A673 (cell line): ENCODE measurements around the gene KLK15. TPM values are rescaled to one million over a fixed set of nuclear protein-coding genes. Genes with fewer than 3 reads are reported as not detected.
"Not testable (repeated sequence)": the region's sequence is repeated elsewhere in the genome, so short reads cannot be mapped to it uniquely, and the experiment has no call there.

Source experiments
- BruUV-seq: library from RNA; stranded (reverse); fragments of 400-500 nt; replicated peaks from 2 replicates; lab custom pipeline; 2021; lab: Mats Ljungman, UMichigan
- CTCF ChIA-PET: fragments of 300-600 bp; sonication (Branson Sonifier 250); formaldehyde crosslinking; loops from one replicate; lab custom pipeline; 2022; ENCODE audit warnings: antibody characterized with exemption; lab: Charles Lee
- POLR2A ChIA-PET: fragments of 300-600 bp; sonication (Branson Sonifier 250); formaldehyde crosslinking; loops from one replicate; lab custom pipeline; 2022; ENCODE audit warnings: antibody characterized with exemption; ENCODE audit not compliant: low non-redundant PET; lab: Charles Lee
- DNase-seq: peaks from one replicate; pipeline ENCODE4 v3.0.0-alpha.2; 2015; ENCODE audit warnings: low spot score
- H3K27ac ChIP-seq: fragments of 200-600 bp; sonication (generic); 2 replicates; pipeline ENCODE4 v1.5.1; 2016; ENCODE audit warnings: mixed run types, low read depth, mild to moderate bottlenecking, mixed read lengths, antibody characterized with exemption, low read length; ENCODE audit not compliant: poor library complexity, severe bottlenecking
- H3K27me3 ChIP-seq: fragments of 200-600 bp; sonication (generic); replicated peaks from 2 replicates; pipeline ENCODE4 v1.6.1; 2017; ENCODE audit warnings: mixed run types, low read depth, mild to moderate bottlenecking, mixed read lengths, antibody characterized with exemption, low read length; ENCODE audit not compliant: insufficient read depth, poor library complexity
- H3K36me3 ChIP-seq: fragments of 200-600 bp; sonication (generic); 2 replicates; pipeline ENCODE4 v1.6.1; 2016; ENCODE audit warnings: mixed run types, mild to moderate bottlenecking, mixed read lengths, antibody characterized with exemption, low read length; ENCODE audit not compliant: insufficient read depth, poor library complexity, severe bottlenecking
- H3K4me1 ChIP-seq: fragments of 200-600 bp; sonication (generic); 2 replicates; pipeline ENCODE4 v1.6.1; 2017; ENCODE audit warnings: mixed run types, mild to moderate bottlenecking, mixed read lengths, antibody characterized with exemption, low read length; ENCODE audit not compliant: insufficient read depth, poor library complexity, severe bottlenecking
- H3K4me3 ChIP-seq: fragments of 200-600 bp; sonication (generic); 2 replicates; pipeline ENCODE4 v1.5.1; 2016; ENCODE audit warnings: low read depth, mixed run types, mild to moderate bottlenecking, mixed read lengths, low read length; ENCODE audit not compliant: poor library complexity, severe bottlenecking
- H3K9me3 ChIP-seq: fragments of 200-600 bp; sonication (generic); 2 replicates; pipeline ENCODE4 v1.6.1; 2016; ENCODE audit warnings: mixed run types, low read depth, mild to moderate bottlenecking, mixed read lengths, antibody characterized with exemption, low read length; ENCODE audit not compliant: poor library complexity, severe bottlenecking
- CTCF ChIP-seq: fragments of 300-800, 200-600 bp; sonication (generic); conservative IDR thresholded peaks from 2 replicates; pipeline ENCODE4 v1.5.1; 2017; ENCODE audit warnings: low read depth, mild to moderate bottlenecking, antibody characterized with exemption, low read length, moderate library complexity, mixed read lengths
- EZH2 ChIP-seq: fragments of 200-600 bp; sonication (generic); IDR thresholded peaks from 2 replicates; pipeline ENCODE4 v1.6.1; 2017; ENCODE audit warnings: borderline replicate concordance, low read depth, mild to moderate bottlenecking, mixed read lengths, antibody characterized with exemption, low read length; ENCODE audit not compliant: poor library complexity, severe bottlenecking
- intact Hi-C: fragments of 100-400 bp; cut with micrococcal nuclease; formaldehyde crosslinking; loops from one replicate; pipeline ENCODE4 v1.10.0; 2022; ENCODE audit not compliant: unreplicated experiment
- total RNA-seq: library from RNA; stranded (reverse); gene quantifications from 2 replicates; pipeline ENCODE4 v1.2.3, GENCODE V29; 2021

KLK15 gene
- total RNA-seq, 1 experiment from 2014 or later = not detected

DNA sequence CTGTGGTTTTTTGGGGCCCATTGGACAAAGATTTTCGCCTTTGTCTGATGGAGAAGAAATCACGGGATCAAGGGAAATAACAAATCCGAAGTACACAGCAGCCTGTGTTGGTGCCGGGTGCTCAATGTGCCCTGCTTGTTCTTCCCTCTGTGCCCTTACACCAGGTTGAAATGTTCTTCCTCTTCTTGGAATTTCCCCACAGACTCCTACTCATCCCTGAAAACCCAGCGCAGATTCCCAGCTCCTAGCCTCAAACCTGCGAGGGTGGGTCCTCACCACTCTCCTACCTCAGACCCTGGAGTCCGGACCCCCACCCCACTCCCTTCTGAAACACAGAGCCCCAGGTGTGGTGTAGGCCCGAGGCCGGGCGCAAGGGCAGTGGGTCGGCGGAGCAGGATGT is 48.0 kb downstream of the KLK15 start:
- no peak for DNase-seq
- Histone ChIP-seq H3K4me1 (peaks cover 5% of the 10 kb centered on the region), H3K36me3 (no peaks in the 10 kb centered on the region), H3K9me3 (no peaks in the 10 kb centered on the region), H3K4me3 (no peak overlapping the region), H3K27ac (no peak overlapping the region), H3K27me3 (no peaks in the 10 kb centered on the region)
- intact Hi-C loops = no loop called here
- CTCF ChIA-PET = no interaction called here
- BruUV-seq = no TSS peak
- TF ChIP-seq EZH2 = no peak
- TF ChIP-seq CTCF = no peak
- POLR2A ChIA-PET = no interaction called here

GRCh38 chr19:50784710-50785109 is 48.7 kb downstream of the KLK15 start:
- Histone ChIP-seq H3K4me3 (no peak overlapping the region), H3K4me1 (peaks cover 7% of the 10 kb centered on the region), H3K36me3 (no peaks in the 10 kb centered on the region), H3K27ac (no peak overlapping the region), H3K9me3 (no peaks in the 10 kb centered on the region), H3K27me3 (no peaks in the 10 kb centered on the region)
- DNase-seq = no peak
- POLR2A ChIA-PET = no interaction called here
- intact Hi-C loops = loop anchor here (5.0 kb wide), 1 partner anchor 427 kb away; no protein-coding TSS in a partner anchor
- no TSS peak for BruUV-seq
- TF ChIP-seq EZH2 (no peak), CTCF (no peak)
- CTCF ChIA-PET = no interaction called here

- BruUV-seq, H3K4me3 ChIP-seq, H3K27ac ChIP-seq, POLR2A ChIA-PET, H3K36me3 ChIP-seq, H3K27me3 ChIP-seq, DNase-seq, H3K9me3 ChIP-seq, H3K4me1 ChIP-seq: not testable (repeated sequence)
- intact Hi-C loops = loop anchor here (1.0 to 5.0 kb wide), 5 partner anchors 79 to 426 kb away; no protein-coding TSS in a partner anchor
- CTCF ChIA-PET = interaction anchor here (0.6 to 2.1 kb wide), 12 partner anchors 17 to 426 kb away, joined by 3 to 14 read pairs (median 6); partner anchors contain the start of gene CLEC11A
Observed at GRCh38 chr19:50783848-50784152, 49.6 kb downstream of the KLK15 start.

DNA sequence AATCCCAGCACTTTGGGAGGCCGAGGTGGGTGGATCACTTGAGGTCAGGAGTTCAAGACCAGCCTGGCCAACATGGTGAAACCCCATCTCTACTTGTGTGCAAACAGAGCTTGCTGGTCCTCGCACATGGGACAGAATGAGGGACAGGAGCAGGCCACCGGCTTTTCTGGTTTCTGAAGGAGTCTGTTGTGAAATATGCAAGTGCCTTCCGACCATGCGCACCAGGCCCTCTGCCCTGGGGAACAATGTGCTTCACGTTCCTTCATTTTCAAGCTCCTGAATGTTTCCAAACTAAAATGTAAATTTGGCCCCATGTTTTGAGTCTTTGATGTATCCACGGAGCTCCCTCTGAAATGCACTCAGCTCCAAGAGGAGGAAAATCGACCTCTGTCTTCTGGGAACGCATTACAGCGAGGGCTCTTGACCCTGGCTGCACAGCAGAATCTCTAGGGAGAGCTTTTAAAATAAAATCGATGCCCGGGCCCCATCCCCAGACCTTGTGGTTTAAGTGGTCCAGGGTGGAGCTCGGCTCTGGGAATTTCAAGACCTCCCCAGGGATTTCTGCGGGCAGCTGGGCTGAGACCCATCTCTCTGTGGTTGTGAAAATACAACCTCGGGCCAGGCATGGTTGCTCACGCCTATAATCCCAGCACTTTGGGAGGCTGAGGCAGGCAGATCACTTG is 52.5 kb downstream of the KLK15 start:
- no TSS peak for BruUV-seq
- ChIA-PET POLR2A (no interaction called here), CTCF (no interaction called here)
- Histone ChIP-seq H3K36me3 (no peaks in the 10 kb centered on the region), H3K27ac (no peak overlapping the region), H3K27me3 (no peaks in the 10 kb centered on the region), H3K9me3 (no peaks in the 10 kb centered on the region), H3K4me3 (no peak overlapping the region), H3K4me1 (peaks cover 22% of the 10 kb centered on the region)
- DNase-seq = no peak
- intact Hi-C loops = loop anchor here (5.0 kb wide), 1 partner anchor 424 kb away; no protein-coding TSS in a partner anchor
- TF ChIP-seq EZH2 = no peak
- TF ChIP-seq CTCF = no peak
